B cell (primary cell): Measurements from ENCODE around the gene PRRC2A. TPM values are rescaled to one million over a fixed set of nuclear protein-coding genes. Genes with fewer than 3 reads are reported as not detected.

ENCODE experiments used
- ATAC-seq: fragments of 200-7000 bp; cut with Tn5 transposase; one replicate; pipeline ENCODE4 v1.10.0; 2021; ENCODE audit warnings: low read depth, mild to moderate bottlenecking, moderate number of reproducible peaks, moderate library complexity
- CTCF ChIA-PET: fragments of 350-600 bp; sonication (Branson Sonifier 250); formaldehyde crosslinking; loops from one replicate; lab custom pipeline; 2021; ENCODE audit warnings: antibody characterized with exemption, inconsistent platforms; lab: Charles Lee
- POLR2A ChIA-PET: fragments of 350-600 bp; sonication (Branson Sonifier 250); formaldehyde crosslinking; loops from one replicate; lab custom pipeline; 2021; ENCODE audit warnings: antibody characterized with exemption; lab: Charles Lee
- DNase-seq: peaks from one replicate; pipeline ENCODE4 v3.0.0; 2013
- H2AFZ ChIP-seq: 2 replicates; pipeline ENCODE4 v1.6.1; 2012; ENCODE audit warnings: mild to moderate bottlenecking, low read depth, low read length; ENCODE audit not compliant: insufficient read depth, poor library complexity, severe bottlenecking
- H3K27ac ChIP-seq, 2 donors: 1 replicate in 1 of 2; 2 replicates in 1 of 2; pipeline ENCODE4 v1.5.1; 2012 to 2013; ENCODE audit warnings: low read length in 2 of 2, mild to moderate bottlenecking in 2 of 2, moderate library complexity in 1 of 2
- H3K27me3 ChIP-seq, 4 experiments: fragments of 200-600 bp in 1 of 4; sonication (generic) in 1 of 4; replicated peaks in 1 of 4; 1 replicate in 2 of 4; 2 replicates in 2 of 4; pipeline versions ENCODE4 v1.6.1 to v1.7.0; 2013 to 2016; ENCODE audit warnings: low read length in 3 of 4, mild to moderate bottlenecking in 2 of 4, mixed read lengths in 1 of 4, moderate library complexity in 1 of 4; ENCODE audit not compliant: insufficient read depth in 4 of 4, control insufficient read depth in 3 of 4; ENCODE audit errors: control extremely low read depth in 1 of 4
- H3K36me3 ChIP-seq, 2 experiments: replicated peaks in 1 of 2; 1 replicate in 1 of 2; 2 replicates in 1 of 2; pipeline versions ENCODE4 v1.6.1 to v1.7.1; 2013; ENCODE audit warnings: low read length in 1 of 2; ENCODE audit not compliant: insufficient read depth in 2 of 2, control insufficient read depth in 1 of 2; ENCODE audit errors: control extremely low read depth in 1 of 2, extremely low read depth in 1 of 2
- H3K4me1 ChIP-seq, 2 donors: fragments of 200-600 bp in 1 of 2; sonication (generic) in 1 of 2; 1 replicate in 1 of 2; 2 replicates in 1 of 2; pipeline versions ENCODE4 v1.5.1 to v1.6.1; 2013 to 2017; ENCODE audit warnings: low read length in 2 of 2; ENCODE audit not compliant: control insufficient read depth in 2 of 2, insufficient read depth in 2 of 2
- H3K4me2 ChIP-seq: replicated peaks from 2 replicates; pipeline ENCODE3; 2012; ENCODE audit warnings: mild to moderate bottlenecking, low read depth, low read length; ENCODE audit not compliant: poor library complexity, severe bottlenecking
- H3K4me3 ChIP-seq, 5 experiments: fragments of 200-600 bp in 1 of 5; sonication (generic) in 1 of 5; 1 replicate in 3 of 5; 2 replicates in 2 of 5; pipeline versions ENCODE4 v1.5.1 to v1.7.0; 2011 to 2016; ENCODE audit warnings: low read length in 4 of 5, mild to moderate bottlenecking in 4 of 5, low read depth in 2 of 5, control low read depth in 1 of 5, moderate library complexity in 1 of 5; ENCODE audit not compliant: insufficient read depth in 1 of 5; ENCODE audit errors: control extremely low read depth in 1 of 5, extremely low read depth in 1 of 5
- H3K79me2 ChIP-seq: fragments of 200-600 bp; sonication (generic); one replicate; pipeline ENCODE4 v1.6.0; 2016; ENCODE audit warnings: low read length; ENCODE audit not compliant: control insufficient read depth, insufficient read depth
- H3K9ac ChIP-seq: fragments of 200-600 bp; sonication (generic); 2 replicates; pipeline ENCODE4 v1.6.1; 2017; ENCODE audit warnings: mild to moderate bottlenecking, low read length, moderate library complexity
- H3K9me3 ChIP-seq, 3 donors: one replicate each; pipeline versions ENCODE4 v1.6.1 to v1.7.1; 2013; ENCODE audit warnings: low read length in 2 of 3; ENCODE audit not compliant: control insufficient read depth in 2 of 3, insufficient read depth in 1 of 3; ENCODE audit errors: control extremely low read depth in 1 of 3
- H4K20me1 ChIP-seq: 2 replicates; pipeline ENCODE4 v1.6.0; 2012; ENCODE audit warnings: mild to moderate bottlenecking, low read length; ENCODE audit not compliant: insufficient read depth, control insufficient read depth, poor library complexity, severe bottlenecking
- H3K27ac Mint-ChIP-seq: one replicate; pipeline ENCODE4 v1.8.0; 2021; ENCODE audit warnings: mixed read lengths
- H3K27me3 Mint-ChIP-seq: one replicate; pipeline ENCODE4 v1.8.0; 2021; ENCODE audit warnings: mixed read lengths
- H3K4me1 Mint-ChIP-seq: one replicate; pipeline ENCODE4 v1.8.0; 2021; ENCODE audit warnings: mixed read lengths
- H3K4me3 Mint-ChIP-seq: one replicate; pipeline ENCODE4 v1.8.0; 2021; ENCODE audit warnings: mixed read lengths
- H3K9me3 Mint-ChIP-seq: one replicate; pipeline ENCODE4 v1.8.0; 2022; ENCODE audit warnings: mixed read lengths; ENCODE audit not compliant: insufficient read depth
- EZH2 ChIP-seq: IDR thresholded peaks from 2 replicates; pipeline ENCODE4 v1.6.1; 2012; ENCODE audit warnings: borderline replicate concordance, low read depth, mild to moderate bottlenecking, moderate library complexity, low read length; ENCODE audit not compliant: insufficient read depth, poor library complexity, severe bottlenecking
- WGBS: methylation state at CpG from one replicate; pipeline ENCODE4 v1.1.5; 2013; ENCODE audit warnings: missing lambda C conversion rate; ENCODE audit not compliant: insufficient coverage; 5-methylcytosine and 5-hydroxymethylcytosine counted together
- intact Hi-C: fragments of 100-400 bp; cut with micrococcal nuclease; formaldehyde crosslinking; loops from one replicate; pipeline ENCODE4 v1.10.0; 2022
- polyA plus RNA-seq: library from polyadenylated mRNA; depleted of rRNA; stranded (reverse); fragments of >200 nt; gene quantifications from 2 replicates; pipeline ENCODE4 v1.2.3, GENCODE V29; 2012
- total RNA-seq, 2 donors: library from RNA; stranded (reverse); fragments of 120-200 nt in 1 of 2; gene quantifications; 1 replicate in 1 of 2; 2 replicates in 1 of 2; pipeline versions ENCODE4 v1.2.3 to v1.2.4, GENCODE V29; 2013 to 2022
- TF ChIP-seq, protein P1 (sequence below): fragments of 200-600 bp; IDR thresholded peaks from one replicate; pipeline ENCODE4 v1.8.0; 2022; ENCODE audit warnings: antibody characterized with exemption, mild to moderate bottlenecking

Gene PRRC2A
- total and polyA plus RNA-seq, 2 donors (not counting 1 experiment from before 2014, with no cell fraction given): 153 to 265 TPM

GRCh38 chr6:31676322-31676903, 55.9 kb downstream of the PRRC2A start:
- ATAC-seq (no peak), DNase-seq (peak; percentile 47)
- no peaks in the 10 kb centered on the region for H3K9me3 ChIP-seq
- peaks cover 34% of the 10 kb centered on the region for H3K4me1 Mint-ChIP-seq
- ChIA-PET POLR2A (interaction anchor here (0.5 kb wide), 2 partner anchors 211 to 1182 kb away, joined by 3 read pairs; no protein-coding TSS in a partner anchor), CTCF (interaction anchor here (1.3 kb wide), 1 partner anchor 53 kb away, joined by 4 read pairs; the partner anchor contains the start of gene DDAH2)
- no peaks in the 10 kb centered on the region for H3K27me3 ChIP-seq
- H3K27me3 Mint-ChIP-seq: no peaks in the 10 kb centered on the region
- no peak for TF ChIP-seq EZH2
- TF ChIP-seq, protein P1, sequence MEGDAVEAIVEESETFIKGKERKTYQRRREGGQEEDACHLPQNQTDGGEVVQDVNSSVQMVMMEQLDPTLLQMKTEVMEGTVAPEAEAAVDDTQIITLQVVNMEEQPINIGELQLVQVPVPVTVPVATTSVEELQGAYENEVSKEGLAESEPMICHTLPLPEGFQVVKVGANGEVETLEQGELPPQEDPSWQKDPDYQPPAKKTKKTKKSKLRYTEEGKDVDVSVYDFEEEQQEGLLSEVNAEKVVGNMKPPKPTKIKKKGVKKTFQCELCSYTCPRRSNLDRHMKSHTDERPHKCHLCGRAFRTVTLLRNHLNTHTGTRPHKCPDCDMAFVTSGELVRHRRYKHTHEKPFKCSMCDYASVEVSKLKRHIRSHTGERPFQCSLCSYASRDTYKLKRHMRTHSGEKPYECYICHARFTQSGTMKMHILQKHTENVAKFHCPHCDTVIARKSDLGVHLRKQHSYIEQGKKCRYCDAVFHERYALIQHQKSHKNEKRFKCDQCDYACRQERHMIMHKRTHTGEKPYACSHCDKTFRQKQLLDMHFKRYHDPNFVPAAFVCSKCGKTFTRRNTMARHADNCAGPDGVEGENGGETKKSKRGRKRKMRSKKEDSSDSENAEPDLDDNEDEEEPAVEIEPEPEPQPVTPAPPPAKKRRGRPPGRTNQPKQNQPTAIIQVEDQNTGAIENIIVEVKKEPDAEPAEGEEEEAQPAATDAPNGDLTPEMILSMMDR: no peak
- H3K4me3 Mint-ChIP-seq: no peak overlapping the region
- 62% methylated on average over 4 of the region's 4 CpGs for WGBS
- H3K79me2 ChIP-seq: no peaks in the 10 kb centered on the region
- no peak overlapping the region for H3K9ac ChIP-seq
- H3K27ac Mint-ChIP-seq: peak overlapping the region; percentile 65
- peak overlapping the region; percentile 18 for H2AFZ ChIP-seq
- no peak overlapping the region for H3K27ac ChIP-seq
- no peaks in the 10 kb centered on the region for H3K9me3 Mint-ChIP-seq
- H3K4me1 ChIP-seq: peaks cover 11 to 24% of the 10 kb centered on the region in 2 donors
- no peaks in the 10 kb centered on the region for H4K20me1 ChIP-seq
- H3K4me3 ChIP-seq: no peak overlapping the region
- H3K4me2 ChIP-seq: peak overlapping the region; percentile 41
- intact Hi-C loops: no loop called here
- H3K36me3 ChIP-seq: peaks cover 5 to 11% of the 10 kb centered on the region in 2 experiments

- no peak overlapping the region for H3K27ac Mint-ChIP-seq
- intact Hi-C loops: no loop called here
- peaks cover 15 to 29% of the 10 kb centered on the region in 2 donors for H3K4me1 ChIP-seq
These were observed 56.4 kb downstream of the PRRC2A start for GRCh38 chr6:31676904-31677303.

More at GRCh38 chr6:31676904-31677303, 56.4 kb downstream of the PRRC2A start:
- Mint-ChIP-seq H3K27me3 (no peaks in the 10 kb centered on the region), H3K4me1 (peaks cover 39% of the 10 kb centered on the region), H3K9me3 (no peaks in the 10 kb centered on the region), H3K4me3 (no peak overlapping the region)
- Histone ChIP-seq H3K27ac (no peak overlapping the region), H4K20me1 (no peaks in the 10 kb centered on the region), H3K36me3 (peaks cover 5 to 7% of the 10 kb centered on the region in 2 experiments), H3K4me3 (no peak overlapping the region), H2AFZ (no peak overlapping the region), H3K79me2 (no peaks in the 10 kb centered on the region), H3K27me3 (no peaks in the 10 kb centered on the region), H3K9ac (no peak overlapping the region), H3K4me2 (no peak overlapping the region), H3K9me3 (no peaks in the 10 kb centered on the region)
- ATAC-seq (no peak), DNase-seq (no peak)
- 92% methylated on average over 2 of the region's 6 CpGs for WGBS
- CTCF ChIA-PET: interaction anchor here (1.6 to 3.3 kb wide), 2 partner anchors 126 to 187 kb away, joined by 7 to 11 read pairs; no protein-coding TSS in a partner anchor
- no peak for TF ChIP-seq EZH2
- TF ChIP-seq, protein P1: no peak
- POLR2A ChIA-PET: no interaction called here
